HG02943 (cell line): Measurements from ENCODE around the gene CLEC3B.

Experiments used
- ATAC-seq: cut with Tn5 transposase; IDR thresholded peaks from one replicate; pipeline ENCODE4 v1.9.1; 2021; ENCODE audit warnings: mild to moderate bottlenecking, low read depth, moderate library complexity; ENCODE audit not compliant: unreplicated experiment

Gene CLEC3B

GRCh38 chr3:45002720-45003119 is 23.4 kb upstream of the CLEC3B start:
- no peak for ATAC-seq

GRCh38 chr3:45003406-45003805 is 22.7 kb upstream of the CLEC3B start:
- no peak for ATAC-seq

GRCh38 chr3:45003859-45004258 is 22.2 kb upstream of the CLEC3B start:
- ATAC-seq: no peak

- no peak for ATAC-seq
These were observed 19.0 kb upstream of the CLEC3B start for GRCh38 chr3:45007091-45007490.

GRCh38 chr3:45008117-45008516 is 18.0 kb upstream of the CLEC3B start:
- no peak for ATAC-seq

GRCh38 chr3:45009868-45010267 is 16.2 kb upstream of the CLEC3B start:
- ATAC-seq: no peak

- ATAC-seq: no peak
These were observed 15.2 kb upstream of the CLEC3B start for GRCh38 chr3:45010811-45011333.

- no peak for ATAC-seq
These were observed 14.2 kb upstream of the CLEC3B start for GRCh38 chr3:45011756-45012508.

- no peak for ATAC-seq
These were observed 13.5 kb upstream of the CLEC3B start for GRCh38 chr3:45012577-45012976.

- ATAC-seq: no peak
These were observed 9.2 kb upstream of the CLEC3B start for GRCh38 chr3:45016916-45017315.

GRCh38 chr3:45017821-45018220 is 8.3 kb upstream of the CLEC3B start:
- no peak for ATAC-seq

GRCh38 chr3:45020534-45020933 is 5.6 kb upstream of the CLEC3B start:
- ATAC-seq: no peak

GRCh38 chr3:45021524-45022297 is 4.4 kb upstream of the CLEC3B start:
- ATAC-seq: no peak

- no peak for ATAC-seq
These were observed 2.4 kb upstream of the CLEC3B start for GRCh38 chr3:45023675-45024074.

GRCh38 chr3:45024542-45025255 is 1.4 kb upstream of the CLEC3B start:
- ATAC-seq: no peak

- ATAC-seq: no peak
These were observed 854 bp downstream of the CLEC3B start for GRCh38 chr3:45026957-45027356.

GRCh38 chr3:45027441-45027840 is 1.3 kb downstream of the CLEC3B start:
- no peak for ATAC-seq

GRCh38 chr3:45029216-45029615 is 3.1 kb downstream of the CLEC3B start:
- no peak for ATAC-seq

- ATAC-seq: no peak
These were observed 3.6 kb downstream of the CLEC3B start for GRCh38 chr3:45029661-45030060.

- ATAC-seq: no peak
These were observed 5.4 kb downstream of the CLEC3B start for GRCh38 chr3:45031531-45031930.

- no peak for ATAC-seq
These were observed 6.0 kb downstream of the CLEC3B start for GRCh38 chr3:45032113-45032512.
